ENCODE data around the gene TTC9B.
"Not testable (repeated sequence)": the region's sequence is repeated elsewhere in the genome, so short reads cannot be mapped to it uniquely, and the experiment has no call there.

TTC9B gene

GRCh38 chr19:40170303-40170989, 47.7 kb downstream of the TTC9B start:
- DNase-seq (ENCODE audit: low spot score): not testable (repeated sequence)

DNA sequence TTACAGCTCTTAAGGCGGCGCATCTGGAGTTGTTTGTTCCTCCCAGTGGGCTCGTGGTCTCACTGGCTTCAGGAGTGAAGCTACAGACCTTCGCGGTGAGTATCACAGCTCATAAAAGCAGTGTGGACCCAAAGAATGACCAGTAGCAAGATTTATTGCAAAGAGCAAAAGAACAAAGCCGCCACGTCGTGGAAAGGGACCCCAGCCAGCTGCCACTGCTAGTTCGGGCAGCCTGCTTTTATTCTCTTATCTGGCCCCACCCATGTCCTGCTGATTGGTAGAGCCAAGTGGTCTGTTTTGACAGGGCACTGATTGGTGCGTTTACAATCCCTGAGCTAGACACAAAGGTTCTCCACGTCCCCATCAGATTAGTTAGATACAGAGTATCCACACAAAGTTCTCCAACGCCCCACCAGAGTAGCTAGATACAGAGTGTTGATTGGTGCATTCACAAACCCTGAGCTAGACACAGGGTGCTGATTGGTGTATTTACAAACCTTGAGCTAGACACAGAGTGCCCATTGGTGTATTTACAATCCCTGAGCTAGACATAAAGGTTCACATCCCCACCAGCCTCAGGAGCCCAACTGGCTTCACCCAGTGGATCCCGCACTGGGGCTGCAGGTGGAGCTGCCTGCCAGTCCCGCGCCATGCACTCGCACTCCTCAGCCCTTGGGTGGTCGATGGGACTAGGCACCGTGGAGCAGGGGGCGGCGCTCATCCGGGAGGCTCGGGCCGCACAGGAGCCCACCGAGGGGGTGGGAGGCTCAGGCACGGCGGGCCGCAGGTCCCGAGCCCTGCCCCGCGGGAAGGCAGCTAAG, 48.5 kb downstream of the TTC9B start:
- not testable (repeated sequence) for DNase-seq (ENCODE audit: low spot score)

All from SW480 (cell line).